ENCODE measurements around the gene ALMS1.

Gene ALMS1

DNA sequence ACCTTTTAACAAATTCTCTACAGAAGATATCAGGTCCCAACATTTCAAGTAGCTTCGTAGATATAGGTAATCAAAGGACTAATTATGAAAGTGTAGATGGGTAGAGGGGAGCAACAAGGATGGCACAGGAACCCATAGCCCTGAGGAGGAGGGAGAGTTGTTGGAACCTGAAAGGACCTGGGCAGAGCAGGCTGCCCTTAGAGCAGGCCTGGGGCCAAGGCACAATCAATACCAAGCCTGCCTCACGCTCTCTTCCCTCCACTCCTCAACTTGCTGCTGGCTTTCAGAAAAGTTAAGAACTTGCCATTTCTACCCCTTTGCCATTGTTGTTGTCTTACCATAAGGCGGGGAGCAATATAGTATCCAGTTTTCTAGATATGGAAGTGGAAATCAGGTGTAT is 266.7 kb downstream of the ALMS1 start:
- TF ChIP-seq, protein P1, sequence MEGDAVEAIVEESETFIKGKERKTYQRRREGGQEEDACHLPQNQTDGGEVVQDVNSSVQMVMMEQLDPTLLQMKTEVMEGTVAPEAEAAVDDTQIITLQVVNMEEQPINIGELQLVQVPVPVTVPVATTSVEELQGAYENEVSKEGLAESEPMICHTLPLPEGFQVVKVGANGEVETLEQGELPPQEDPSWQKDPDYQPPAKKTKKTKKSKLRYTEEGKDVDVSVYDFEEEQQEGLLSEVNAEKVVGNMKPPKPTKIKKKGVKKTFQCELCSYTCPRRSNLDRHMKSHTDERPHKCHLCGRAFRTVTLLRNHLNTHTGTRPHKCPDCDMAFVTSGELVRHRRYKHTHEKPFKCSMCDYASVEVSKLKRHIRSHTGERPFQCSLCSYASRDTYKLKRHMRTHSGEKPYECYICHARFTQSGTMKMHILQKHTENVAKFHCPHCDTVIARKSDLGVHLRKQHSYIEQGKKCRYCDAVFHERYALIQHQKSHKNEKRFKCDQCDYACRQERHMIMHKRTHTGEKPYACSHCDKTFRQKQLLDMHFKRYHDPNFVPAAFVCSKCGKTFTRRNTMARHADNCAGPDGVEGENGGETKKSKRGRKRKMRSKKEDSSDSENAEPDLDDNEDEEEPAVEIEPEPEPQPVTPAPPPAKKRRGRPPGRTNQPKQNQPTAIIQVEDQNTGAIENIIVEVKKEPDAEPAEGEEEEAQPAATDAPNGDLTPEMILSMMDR (IDR thresholded peaks at IDR 0.05; ENCODE audit: extremely low read depth, missing control alignments): no peak
- DNase-seq (ENCODE audit: low spot score): no peak

DNA sequence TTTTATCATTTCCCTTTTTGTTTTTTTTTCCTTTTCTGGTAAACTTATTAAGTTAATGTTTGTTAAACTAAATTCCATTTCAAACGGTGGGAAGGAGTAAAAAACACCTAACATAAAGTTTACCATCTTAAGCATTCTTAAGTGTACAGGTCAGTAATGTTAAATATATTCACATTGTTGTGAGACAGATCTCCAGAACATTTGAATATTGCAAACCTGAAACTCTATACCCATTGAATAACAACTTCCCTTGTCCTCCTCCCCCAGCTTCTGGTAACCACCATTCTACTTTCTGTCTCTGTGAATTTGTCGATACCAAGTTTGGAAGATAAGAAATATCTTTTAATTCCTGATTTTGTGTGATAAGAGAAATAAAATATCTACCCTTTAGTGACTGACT is 268.5 kb downstream of the ALMS1 start:
- DNase-seq (ENCODE audit: low spot score): no peak
- TF ChIP-seq, protein P1 (IDR thresholded peaks at IDR 0.05; ENCODE audit: extremely low read depth, missing control alignments): no peak
